HG03108 (cell line): ENCODE data around the gene CLCA2.
A peak's percentile ranks its signal among the peaks of the same experiment; 100 is the strongest.

ENCODE experiments used
- ATAC-seq: cut with Tn5 transposase; IDR thresholded peaks from one replicate; pipeline ENCODE4 v1.9.1; 2021; ENCODE audit warnings: moderate library complexity; ENCODE audit not compliant: unreplicated experiment

The CLCA2 gene

DNA sequence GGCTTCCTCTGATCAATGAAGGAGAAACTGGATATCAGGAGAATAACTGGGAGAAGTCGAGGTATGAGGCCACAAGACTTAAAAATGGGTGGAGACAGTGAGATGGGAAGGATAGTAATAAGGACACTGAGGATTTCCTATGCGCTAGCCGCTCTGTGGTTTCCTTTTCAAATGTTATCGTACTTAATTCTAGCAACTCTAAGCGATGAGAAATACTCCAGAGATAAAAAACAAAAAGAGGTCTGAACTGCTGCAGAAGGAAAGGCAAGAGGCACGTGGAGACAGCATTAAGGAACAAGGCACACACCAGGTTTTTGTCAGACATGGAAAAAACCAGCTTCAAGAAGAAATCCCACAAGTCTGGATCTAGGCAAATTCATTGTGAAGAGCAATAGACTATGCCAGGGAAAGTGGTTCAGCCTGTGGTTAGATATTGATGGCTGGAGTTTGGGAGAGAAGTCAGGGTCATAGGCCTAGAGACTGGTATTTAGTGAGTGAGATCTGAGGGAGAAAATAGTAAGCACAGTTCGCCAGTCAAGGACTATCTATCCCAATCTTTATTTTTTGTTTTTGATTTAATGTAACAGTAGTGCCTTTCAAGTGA lies 5.3 kb downstream of the CLCA2 start:
- ATAC-seq = no peak

DNA sequence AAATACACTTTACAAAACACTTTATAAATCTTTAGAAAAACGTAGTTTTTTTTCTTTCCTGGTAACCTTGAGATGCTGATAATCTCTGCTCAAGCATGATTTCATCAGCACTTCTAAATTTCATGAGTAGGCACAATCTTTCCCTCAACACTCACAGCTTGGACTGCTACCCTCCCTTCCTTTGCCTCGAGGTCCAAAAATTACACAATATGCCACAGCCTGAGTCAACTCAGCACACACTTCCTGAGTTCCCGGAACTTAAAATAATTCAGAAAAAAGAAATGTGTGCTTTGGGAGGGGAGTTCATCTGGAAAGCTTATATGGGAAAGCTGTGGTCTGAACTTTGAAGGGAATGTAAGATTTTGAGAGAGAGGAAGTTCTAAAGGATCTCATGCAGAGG lies 5.9 kb downstream of the CLCA2 start:
- ATAC-seq = no peak

DNA sequence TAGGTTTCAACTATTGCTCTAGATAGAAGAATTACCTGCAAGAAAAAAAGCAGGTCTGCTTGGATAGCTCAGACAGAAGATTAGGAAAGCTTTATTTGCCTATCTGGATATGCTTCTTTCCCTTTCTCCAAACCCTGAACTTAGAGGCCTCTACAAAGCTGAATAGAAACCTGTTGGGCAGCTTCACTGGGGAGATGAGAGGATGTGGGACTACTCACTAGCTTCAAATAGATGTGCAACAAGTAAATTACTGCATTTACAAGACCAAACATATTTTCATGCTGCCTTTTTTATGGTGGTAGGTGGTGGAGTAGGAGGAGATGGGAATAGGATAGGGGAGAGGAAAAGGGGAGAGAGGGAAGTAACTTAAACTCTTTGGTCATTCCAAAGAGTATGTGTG lies 6.4 kb downstream of the CLCA2 start:
- no peak for ATAC-seq

DNA sequence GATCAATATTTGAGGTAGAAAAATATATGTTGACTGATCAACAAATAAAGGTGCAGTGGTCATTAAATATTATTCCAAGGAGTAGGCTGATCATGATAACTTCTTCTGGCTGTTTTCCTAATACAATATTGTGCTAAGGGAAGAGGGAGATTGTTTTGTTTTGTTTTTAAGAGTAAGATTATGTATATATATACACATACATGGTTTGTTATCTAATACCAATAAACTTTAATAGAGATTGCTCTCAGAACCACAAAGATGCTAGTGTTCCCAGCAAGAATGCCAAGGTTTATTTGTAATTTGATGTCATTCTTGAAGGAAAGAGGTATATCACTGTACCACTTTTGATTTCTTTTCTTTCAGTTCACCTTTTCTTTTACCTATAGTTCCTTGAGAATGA lies 10.1 kb downstream of the CLCA2 start:
- ATAC-seq = no peak

DNA sequence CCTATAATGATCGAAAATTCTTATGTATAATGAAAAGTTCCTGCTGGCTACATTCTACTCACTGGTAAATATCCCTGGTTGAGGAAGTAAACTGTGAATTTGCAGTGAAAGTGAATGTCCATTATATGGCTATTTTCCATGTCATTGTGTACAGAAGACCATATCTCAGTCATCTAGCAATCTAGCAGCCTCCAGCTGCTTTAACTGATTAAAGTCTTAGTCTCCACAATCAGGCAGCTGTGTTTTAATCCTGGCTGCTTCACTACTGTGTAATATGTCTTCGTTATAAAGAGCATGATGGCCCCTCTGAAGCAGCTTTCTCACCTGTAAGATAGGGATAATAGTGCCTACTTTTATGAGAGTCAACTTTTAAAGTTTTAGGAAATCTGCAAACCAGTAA lies 11.4 kb downstream of the CLCA2 start:
- no peak for ATAC-seq

DNA sequence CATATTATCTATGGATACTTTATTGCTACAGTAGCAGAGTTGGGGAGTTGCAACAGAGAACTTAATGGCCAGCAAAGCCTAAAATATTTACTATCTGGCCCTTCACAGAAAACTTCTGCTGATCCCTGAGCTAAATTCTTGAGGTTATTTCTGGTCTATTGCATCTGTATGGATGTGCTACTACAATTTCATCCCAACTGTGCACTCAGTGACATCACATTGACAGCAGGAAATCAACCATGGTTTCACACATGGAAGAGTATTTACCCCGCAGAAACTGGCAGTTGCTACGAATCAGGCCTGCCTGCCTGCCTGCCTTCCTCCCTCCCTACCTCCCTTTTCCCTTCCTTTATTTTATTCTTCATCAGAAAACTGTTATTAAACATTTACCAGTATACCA lies 12.1 kb downstream of the CLCA2 start:
- no peak for ATAC-seq

DNA sequence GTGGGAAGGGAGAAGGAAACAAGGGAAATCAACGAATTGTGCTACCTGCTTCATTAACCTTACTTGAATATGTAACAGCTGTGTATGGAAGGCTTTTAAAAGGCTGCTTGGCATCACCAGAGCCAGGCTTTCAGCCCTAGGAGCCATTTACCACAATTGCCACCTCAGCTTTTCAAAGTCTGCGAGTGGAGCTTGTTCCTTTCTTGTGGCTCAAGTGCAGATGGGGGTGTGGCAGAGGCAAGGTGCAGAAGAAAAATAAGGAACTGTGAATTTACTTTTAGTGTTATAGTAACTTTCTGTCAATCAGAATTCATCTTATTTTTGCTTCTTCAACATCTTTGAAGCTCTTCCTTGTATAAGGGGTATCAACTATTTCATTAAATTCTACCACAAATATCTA lies 17.6 kb downstream of the CLCA2 start:
- no peak for ATAC-seq

DNA sequence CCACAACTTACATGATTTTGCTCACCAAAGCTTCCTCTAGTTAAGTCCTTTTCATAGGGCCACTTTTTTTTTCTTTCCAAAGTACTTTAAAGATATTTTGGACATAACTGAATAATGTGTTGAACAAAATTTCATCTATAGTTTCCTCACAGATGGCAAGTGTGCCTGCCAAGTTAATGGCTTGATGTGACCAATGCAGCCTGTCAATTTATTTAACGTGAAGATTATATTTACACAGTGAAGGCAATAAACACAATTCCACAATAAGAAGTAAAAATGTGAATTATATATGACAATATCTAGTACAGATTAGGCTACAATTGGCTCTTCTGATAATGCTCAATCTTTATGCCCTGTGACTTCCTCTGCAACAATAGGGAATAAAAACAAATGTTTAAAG lies 18.0 kb downstream of the CLCA2 start:
- no peak for ATAC-seq

DNA sequence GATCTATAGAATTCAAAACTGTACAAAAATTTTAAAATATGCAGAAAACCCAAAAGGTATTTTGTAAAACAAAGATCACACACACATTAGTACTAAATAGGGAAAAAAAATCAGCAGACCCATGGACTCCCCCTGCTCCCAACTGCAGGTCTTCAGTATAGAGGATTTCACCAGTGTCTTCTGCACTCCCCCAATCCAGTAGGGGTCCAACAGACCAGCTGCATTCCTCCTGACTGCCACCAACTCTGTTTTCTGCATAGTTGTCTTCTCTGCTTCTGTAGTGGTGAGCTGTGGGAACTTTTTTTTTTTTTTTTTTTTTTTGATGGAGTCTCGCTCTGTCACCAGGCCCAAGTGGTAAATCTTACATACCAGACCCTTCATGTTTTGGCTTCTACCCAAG lies 21.9 kb downstream of the CLCA2 start:
- no peak for ATAC-seq

DNA sequence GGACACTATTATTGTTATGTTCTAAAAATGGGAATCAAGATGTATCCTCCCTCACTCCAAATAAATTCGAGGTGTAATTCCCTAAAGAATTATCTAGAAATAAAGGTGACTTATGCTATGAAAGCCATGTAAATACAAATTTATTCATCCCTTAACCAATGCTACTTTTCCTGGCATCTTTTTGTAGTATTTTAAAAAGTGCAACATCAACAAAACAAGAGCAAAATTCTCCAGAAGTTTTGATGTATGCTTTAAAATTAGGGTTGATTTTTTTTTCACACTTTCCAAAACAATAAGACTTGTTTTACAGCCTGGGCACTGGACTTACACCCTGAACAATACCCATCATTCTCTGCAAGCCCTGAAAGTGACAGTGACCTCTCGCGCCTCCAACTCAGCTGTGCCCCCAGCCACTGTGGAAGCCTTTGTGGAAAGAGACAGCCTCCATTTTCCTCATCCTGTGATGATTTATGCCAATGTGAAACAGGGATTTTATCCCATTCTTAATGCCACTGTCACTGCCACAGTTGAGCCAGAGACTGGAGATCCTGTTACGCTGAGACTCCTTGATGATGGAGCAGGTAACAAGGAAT lies 23.3 kb downstream of the CLCA2 start:
- ATAC-seq = no peak

DNA sequence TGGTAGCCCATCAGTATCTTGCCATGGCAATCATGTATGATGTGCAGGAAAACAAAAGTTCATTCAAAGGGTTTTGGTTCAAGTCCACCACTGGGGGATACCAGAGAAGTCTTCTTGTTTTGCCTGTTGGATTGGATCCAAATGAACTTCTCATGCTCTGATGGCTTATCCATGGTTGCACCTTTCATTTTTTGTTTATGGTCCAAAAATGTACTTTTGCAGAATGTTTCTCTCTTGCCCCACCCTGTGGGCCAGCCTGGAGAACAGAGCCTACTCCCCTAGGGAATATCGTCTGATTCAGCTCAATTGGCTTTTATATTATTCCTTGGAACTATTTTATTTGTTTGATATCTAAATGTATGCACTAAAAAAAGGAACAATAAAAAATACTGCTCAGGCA lies 24.7 kb downstream of the CLCA2 start:
- ATAC-seq = no peak

DNA sequence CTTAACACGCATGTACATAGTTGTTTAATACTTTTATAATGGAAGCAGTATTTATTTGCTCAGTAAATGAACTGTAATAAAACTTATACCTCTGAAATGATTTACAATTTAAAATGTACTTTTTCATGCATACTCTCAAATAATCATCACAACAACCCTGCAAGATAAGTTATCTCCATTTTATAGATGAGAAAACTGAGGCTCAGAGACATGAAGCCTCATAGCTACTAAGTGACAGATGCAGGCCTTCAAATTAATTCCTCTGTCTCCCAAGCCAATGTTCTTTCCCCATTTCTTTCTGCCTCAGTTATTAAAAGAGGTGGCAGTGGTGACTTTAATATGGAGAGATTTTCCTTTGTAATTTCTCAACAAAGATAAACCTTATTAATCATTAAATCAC lies 25.1 kb downstream of the CLCA2 start:
- ATAC-seq = no peak

DNA sequence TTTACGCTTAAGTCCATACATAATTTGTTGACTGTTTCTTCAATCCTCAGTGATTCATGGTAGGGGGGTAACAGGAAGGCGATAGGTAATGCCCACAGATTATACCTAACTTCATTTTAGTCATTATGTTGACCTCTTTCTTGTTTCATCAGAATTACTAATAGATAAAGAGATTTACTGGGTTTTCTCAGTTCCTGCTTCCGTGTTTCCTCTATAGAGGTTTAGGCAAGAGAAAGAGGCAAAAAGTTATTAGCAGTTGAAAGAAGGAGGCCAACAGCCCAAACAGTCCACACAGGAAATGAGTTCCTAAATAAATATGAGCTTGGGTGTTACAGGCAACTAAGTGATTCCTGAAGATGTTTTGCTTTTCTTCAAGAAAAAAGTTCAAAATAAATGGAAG lies 26.9 kb downstream of the CLCA2 start:
- no peak for ATAC-seq

DNA sequence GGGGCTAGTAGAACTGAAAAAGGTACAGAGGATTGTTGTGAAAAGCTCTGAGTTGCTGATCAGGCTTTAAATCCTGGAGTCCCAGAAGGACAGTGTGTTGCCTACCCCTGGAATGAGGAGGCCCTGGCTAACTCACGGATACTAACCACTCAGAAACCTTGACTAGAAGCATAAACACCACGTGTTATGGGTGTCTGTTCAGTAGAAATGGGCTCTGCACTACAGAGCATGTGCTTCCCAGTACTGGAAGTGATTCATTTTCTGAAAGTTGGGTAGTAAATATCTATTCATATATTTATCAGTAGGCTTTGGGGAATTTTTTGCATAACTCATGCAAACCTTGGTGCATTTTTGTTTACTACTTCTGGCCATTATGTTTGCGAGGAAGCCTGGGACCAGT lies 29.7 kb downstream of the CLCA2 start:
- ATAC-seq = no peak

DNA sequence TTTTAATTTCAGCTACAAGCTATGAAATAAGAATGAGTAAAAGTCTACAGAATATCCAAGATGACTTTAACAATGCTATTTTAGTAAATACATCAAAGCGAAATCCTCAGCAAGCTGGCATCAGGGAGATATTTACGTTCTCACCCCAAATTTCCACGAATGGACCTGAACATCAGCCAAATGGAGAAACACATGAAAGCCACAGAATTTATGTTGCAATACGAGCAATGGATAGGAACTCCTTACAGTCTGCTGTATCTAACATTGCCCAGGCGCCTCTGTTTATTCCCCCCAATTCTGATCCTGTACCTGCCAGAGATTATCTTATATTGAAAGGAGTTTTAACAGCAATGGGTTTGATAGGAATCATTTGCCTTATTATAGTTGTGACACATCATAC lies 31.1 kb downstream of the CLCA2 start:
- ATAC-seq = no peak

DNA sequence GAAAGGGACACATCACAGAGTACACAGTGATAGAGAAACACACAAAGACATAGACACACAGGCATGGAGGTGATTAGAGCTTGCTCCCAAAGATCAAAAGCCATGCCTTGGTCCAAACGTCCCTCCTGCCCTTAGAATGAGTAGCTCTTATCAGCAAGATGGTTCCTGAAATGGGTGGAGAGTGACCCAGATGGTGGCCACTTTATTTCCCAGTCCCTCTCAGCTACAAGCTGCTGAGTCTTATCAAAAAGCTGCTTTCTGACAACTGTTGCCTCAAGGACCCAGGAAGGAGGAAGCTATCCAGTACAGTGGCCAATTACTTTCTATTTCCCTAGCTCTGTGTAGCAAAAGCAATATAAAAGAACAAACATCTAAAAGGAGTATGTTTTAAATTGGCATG lies 37.0 kb downstream of the CLCA2 start:
- ATAC-seq = no peak

DNA sequence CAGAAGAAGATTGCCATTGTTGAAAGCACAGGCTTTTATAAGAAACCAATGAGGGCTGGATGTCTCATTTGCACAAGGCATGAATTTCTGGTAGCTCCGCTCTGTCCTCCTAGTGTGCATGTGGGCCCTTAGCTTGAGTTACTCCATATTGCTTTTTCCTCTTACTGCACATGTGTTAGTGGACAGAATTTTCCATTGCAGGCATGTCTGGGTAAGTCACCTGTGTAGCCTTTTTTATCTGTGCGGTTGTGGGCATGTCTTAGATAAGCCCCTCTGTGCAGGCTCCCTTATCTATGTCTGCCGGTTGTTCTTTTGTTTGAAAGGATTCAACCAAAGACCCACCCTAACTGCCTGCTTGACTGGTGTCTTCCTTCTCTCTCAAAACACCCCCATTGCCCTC lies 37.5 kb downstream of the CLCA2 start:
- ATAC-seq = no peak

DNA sequence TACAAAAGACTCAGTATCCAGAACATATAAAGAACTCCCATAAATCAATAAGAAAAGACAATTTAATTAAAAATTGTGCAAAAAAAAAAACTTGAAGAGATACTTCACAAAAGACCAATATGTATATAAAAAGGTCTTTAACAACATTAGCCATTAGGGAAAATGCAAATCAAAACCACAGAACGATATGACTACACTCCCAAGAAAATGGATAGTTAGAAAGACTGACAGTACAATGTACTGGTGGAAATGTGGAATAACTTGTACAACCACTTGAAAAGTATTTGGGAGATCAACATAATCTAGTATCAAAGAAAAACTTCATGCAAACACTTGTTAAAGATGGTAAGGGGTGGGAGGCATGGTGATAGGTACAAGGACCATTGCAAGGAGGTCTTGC lies 40.8 kb downstream of the CLCA2 start:
- no peak for ATAC-seq

DNA sequence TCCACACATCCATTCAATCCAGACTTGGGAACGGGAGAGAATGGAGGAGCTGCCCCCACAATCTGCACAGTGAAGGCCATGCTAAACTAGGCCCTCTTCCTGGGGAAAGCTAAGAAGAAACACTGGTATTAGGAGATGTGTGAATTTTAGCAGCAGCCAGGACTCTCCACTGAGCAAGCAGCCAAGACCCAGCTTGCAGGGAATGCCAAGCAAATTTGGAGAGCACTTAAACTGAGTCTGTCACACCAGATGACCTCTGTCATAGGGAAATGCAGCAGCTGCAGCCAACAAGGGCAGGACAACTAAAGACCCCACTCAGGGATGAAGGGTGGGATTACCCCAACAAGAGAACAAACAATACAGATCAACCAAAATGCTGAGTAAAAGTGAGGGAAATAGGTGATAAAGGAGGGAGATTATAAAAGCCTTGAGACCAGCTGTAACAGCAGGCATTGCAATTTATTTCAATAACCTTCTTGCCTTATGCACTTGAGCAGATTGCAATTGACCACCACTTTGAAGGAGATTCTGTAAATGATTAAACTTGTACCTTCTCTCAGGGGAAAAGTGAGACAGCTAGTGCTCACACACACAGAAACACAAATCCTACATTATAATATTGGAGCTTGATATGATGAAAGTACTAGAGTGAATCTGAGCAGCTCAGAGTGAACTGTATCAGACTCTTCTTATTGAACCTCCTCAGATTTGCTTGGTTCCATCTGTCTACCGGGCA lies 42.3 kb downstream of the CLCA2 start:
- no peak for ATAC-seq

DNA sequence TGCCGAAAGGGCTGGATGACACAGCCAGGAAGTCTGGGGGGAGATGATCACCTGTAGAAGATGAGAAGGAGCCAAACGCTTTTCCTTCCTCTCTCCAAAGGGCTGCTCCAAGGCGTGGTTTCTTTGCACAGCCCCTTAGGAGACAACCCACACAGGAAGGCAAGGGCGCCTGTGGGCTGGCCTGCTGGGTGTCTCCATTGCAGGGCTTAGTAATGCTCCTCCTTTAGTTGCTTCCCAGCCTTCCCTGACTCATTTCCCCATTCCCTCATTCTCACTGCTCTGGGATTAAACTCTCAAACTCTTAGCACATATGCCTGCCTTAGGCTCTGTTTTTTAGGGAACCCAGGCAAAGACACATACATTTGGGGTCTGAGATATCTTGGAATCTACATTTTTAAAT lies 43.0 kb downstream of the CLCA2 start:
- ATAC-seq = no peak

DNA sequence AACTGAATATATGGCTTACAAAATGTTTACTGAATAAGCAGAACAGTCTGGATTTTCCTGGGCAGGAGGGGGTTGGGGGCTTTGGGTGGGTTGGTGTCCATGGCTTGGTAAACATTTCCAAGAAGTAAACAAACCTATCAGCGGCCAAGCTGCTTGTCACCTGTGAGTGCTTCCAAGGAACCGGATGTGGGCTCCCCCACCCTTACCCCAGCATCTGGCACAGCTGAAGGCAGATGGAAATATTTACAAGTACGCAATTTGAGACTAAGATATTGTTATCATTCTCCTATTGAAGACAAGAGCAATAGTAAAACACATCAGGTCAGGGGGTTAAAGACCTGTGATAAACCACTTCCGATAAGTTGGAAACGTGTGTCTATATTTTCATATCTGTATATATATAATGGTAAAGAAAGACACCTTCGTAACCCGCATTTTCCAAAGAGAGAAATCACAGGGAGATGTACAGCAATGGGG lies 44.6 kb downstream of the CLCA2 start, which contains the start of gene CLCA1:
TSS of gene CLCA1 (plus strand) at position 427 of the 477 bp plus-strand sequence. CDS start at position 472, 45 bp downstream.
- ATAC-seq = no peak

DNA sequence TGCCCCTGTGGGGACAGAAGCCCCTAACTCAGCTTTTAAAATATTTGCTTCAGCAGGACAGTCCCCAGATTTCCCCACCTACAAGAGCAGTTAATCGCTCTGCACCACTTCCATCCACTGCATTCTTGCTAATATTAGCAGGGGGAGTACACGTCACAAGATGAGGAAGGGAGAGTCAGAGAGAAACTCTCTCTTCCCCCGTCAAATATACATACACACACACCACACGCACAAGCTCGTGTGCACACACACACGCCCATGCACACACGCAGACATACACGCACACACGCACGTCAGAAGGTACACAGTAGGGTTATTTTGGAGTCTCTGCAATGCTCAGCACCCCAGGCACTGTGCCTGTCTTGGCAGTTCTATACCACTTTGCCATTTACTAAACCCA lies 46.9 kb downstream of the CLCA2 start:
- peak; percentile 47 for ATAC-seq
